DND-41 (cell line): ENCODE data around the gene CHTF18.

Experiments
- EZH2 ChIP-seq: IDR thresholded peaks from 3 replicates; pipeline ENCODE4 v1.6.1; 2012; ENCODE audit warnings: borderline replicate concordance, low read depth, mild to moderate bottlenecking, moderate library complexity, low read length, inconsistent platforms; ENCODE audit not compliant: severe bottlenecking
- TF ChIP-seq, protein P1 (sequence below): IDR thresholded peaks from 2 replicates; pipeline ENCODE4 v1.5.1; 2012; ENCODE audit warnings: borderline replicate concordance, low read length, moderate library complexity, mild to moderate bottlenecking; ENCODE audit not compliant: poor library complexity, severe bottlenecking; ENCODE audit errors: extremely low read depth

DNA sequence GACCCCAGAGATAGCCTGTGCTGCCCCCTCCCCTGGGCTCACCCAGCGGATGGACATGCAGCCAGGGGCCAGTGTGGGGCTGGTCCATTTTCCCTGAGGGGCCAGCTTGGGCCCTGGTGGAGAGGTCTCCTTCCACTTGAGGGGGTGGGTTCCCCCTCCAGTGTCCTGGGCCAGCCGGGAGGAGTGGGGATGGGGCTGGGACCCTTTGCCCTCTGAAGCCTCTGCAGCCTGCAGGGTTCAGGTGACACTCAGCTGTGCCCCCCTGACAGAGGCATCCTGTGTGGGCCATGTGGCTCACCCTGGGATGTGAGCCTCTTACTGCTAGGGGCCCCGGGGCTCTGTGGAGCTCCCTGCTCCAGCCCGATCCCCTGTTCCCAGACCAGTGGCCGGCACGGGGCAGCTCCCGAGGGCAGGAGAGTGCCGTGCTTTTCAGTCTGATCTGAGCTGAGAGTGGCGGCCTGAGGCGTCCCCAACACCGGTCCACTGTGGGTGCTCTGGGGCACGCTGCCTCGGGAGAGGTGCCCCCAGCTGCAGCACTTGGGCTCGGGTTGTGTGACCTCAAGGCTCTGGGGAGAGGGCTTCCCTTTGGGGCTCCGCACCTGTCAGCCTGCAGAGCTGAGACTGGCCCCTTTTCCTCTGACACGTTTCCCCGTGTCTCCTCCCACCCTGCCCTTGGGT, 12.6 kb downstream of the CHTF18 start:
- TF ChIP-seq, protein P1, sequence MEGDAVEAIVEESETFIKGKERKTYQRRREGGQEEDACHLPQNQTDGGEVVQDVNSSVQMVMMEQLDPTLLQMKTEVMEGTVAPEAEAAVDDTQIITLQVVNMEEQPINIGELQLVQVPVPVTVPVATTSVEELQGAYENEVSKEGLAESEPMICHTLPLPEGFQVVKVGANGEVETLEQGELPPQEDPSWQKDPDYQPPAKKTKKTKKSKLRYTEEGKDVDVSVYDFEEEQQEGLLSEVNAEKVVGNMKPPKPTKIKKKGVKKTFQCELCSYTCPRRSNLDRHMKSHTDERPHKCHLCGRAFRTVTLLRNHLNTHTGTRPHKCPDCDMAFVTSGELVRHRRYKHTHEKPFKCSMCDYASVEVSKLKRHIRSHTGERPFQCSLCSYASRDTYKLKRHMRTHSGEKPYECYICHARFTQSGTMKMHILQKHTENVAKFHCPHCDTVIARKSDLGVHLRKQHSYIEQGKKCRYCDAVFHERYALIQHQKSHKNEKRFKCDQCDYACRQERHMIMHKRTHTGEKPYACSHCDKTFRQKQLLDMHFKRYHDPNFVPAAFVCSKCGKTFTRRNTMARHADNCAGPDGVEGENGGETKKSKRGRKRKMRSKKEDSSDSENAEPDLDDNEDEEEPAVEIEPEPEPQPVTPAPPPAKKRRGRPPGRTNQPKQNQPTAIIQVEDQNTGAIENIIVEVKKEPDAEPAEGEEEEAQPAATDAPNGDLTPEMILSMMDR, result no peak
- TF ChIP-seq EZH2, result no peak
